ENCODE data around the gene IMMP2L. TPM values are rescaled to one million over a fixed set of nuclear protein-coding genes. Genes with fewer than 3 reads are reported as not detected.

The IMMP2L gene
- total and polyA plus RNA-seq, 2 of the 8 experiments (the other 6 are each of a cell fraction or from before 2014, with no cell fraction given), result 2.3 to 10.1 TPM

GRCh38 chr7:111475959-111476358 lies 86.3 kb downstream of the IMMP2L start:
- WGBS, 2 experiments (ENCODE audit: extremely low coverage in 1 of 2, insufficient coverage in 1 of 2, insufficient read length in 1 of 2, insufficient replicate concordance in 2 of 2, low coverage in 1 of 2, low lambda C conversion rate in 2 of 2, missing lambda C conversion rate in 1 of 2), result 97% methylated on average over 1 of the region's 1 CpG; no CpG with 5 or more reads in 1 of the 2 experiments
- H4K5ac ChIP-seq (ENCODE audit: insufficient read length, low read depth, low read length), result no peak overlapping the region
- H3K79me1 ChIP-seq (ENCODE audit: low read depth, low read length), result no peaks in the 10 kb centered on the region
- FAIRE-seq (no peak), DNase-seq (ENCODE audit: low read depth in 1 of 2, low spot score in 2 of 2) (no peak)
- no peaks in the 10 kb centered on the region for H3K9me3 ChIP-seq (ENCODE audit: insufficient read depth in 2 of 2, low read depth in 1 of 2, low read length in 1 of 2)
- no peak overlapping the region for H4K91ac ChIP-seq (replicated peaks; ENCODE audit: insufficient read length, low read length)
- ChIA-PET POLR2A (ENCODE audit: partially characterized antibody) (no interaction called here), CTCF (ENCODE audit: partially characterized antibody) (no interaction called here)
- no peak overlapping the region for H2AK5ac ChIP-seq (ENCODE audit: low read depth, low read length)
- H3K23ac ChIP-seq (ENCODE audit: insufficient read length), result no peak overlapping the region
- no peaks in the 10 kb centered on the region for H3K4me1 ChIP-seq (replicated peaks in 1 of 4; ENCODE audit: control insufficient read depth in 3 of 4, insufficient read depth in 4 of 4, low read length in 3 of 4)
- H4K20me1 ChIP-seq (replicated peaks in 1 of 2; ENCODE audit: control insufficient read depth in 1 of 2, insufficient read depth in 2 of 2, low read length in 2 of 2), result no peaks in the 10 kb centered on the region
- H3K9ac ChIP-seq (replicated peaks in 1 of 4; ENCODE audit: extremely low read depth in 1 of 4, low read depth in 3 of 4, low read length in 3 of 4), result no peak overlapping the region
- H2BK120ac ChIP-seq (replicated peaks; ENCODE audit: low read depth, low read length), result no peak overlapping the region
- H3K27me3 ChIP-seq (replicated peaks in 1 of 4; ENCODE audit: control insufficient read depth in 3 of 4, extremely low read depth in 1 of 4, insufficient read depth in 3 of 4, low read length in 3 of 4), result no peaks in the 10 kb centered on the region
- H3K4ac ChIP-seq (replicated peaks; ENCODE audit: insufficient read length, low read depth, low read length), result no peak overlapping the region
- no peak overlapping the region for H2BK20ac ChIP-seq (ENCODE audit: low read length)
- H2BK15ac ChIP-seq (ENCODE audit: low read length), result no peak overlapping the region
- no peak overlapping the region for H4K8ac ChIP-seq (ENCODE audit: extremely low read depth, insufficient read depth, low read length)
- H2BK12ac ChIP-seq (ENCODE audit: low read depth, low read length), result no peak overlapping the region
- no peaks in the 10 kb centered on the region for H3K79me2 ChIP-seq (ENCODE audit: control insufficient read depth in 1 of 2, insufficient read depth in 2 of 2, low read length in 2 of 2)
- H3K4me2 ChIP-seq (ENCODE audit: insufficient read depth in 1 of 2, low read depth in 2 of 2, low read length in 2 of 2), result no peak overlapping the region
- H3K23me2 ChIP-seq (ENCODE audit: low read depth, low read length), result no peaks in the 10 kb centered on the region
- H2AFZ ChIP-seq (ENCODE audit: low read length), result no peak overlapping the region
- no peak overlapping the region for H3K18ac ChIP-seq (ENCODE audit: extremely low read depth, low read length)
- H3K4me3 ChIP-seq (ENCODE audit: extremely low read depth in 1 of 4, insufficient read depth in 2 of 4, low read depth in 3 of 4, low read length in 4 of 4), result no peak overlapping the region
- no peak overlapping the region for H3K14ac ChIP-seq (ENCODE audit: insufficient read length)
- no peak overlapping the region for H2BK5ac ChIP-seq (ENCODE audit: low read depth, low read length)
- no peaks in the 10 kb centered on the region for H3K36me3 ChIP-seq (ENCODE audit: control insufficient read depth in 2 of 4, insufficient read depth in 4 of 4, low read length in 3 of 4)
- no peak overlapping the region for H3K27ac ChIP-seq (ENCODE audit: low read depth, low read length)
- H3K56ac ChIP-seq (replicated peaks; ENCODE audit: insufficient read length, low read depth, low read length), result no peak overlapping the region
- no peak for TF ChIP-seq TAF7 (optimal IDR thresholded peaks at IDR 0.05; ENCODE audit: borderline replicate concordance, low read depth, low read length)
- TF ChIP-seq USF2 (IDR thresholded peaks at IDR 0.05; ENCODE audit: low read length), result no peak

All from H1 (cell line).